GM23338 (cell line): Measurements from ENCODE around the gene ATP5F1B. TPM values are rescaled to one million over a fixed set of nuclear protein-coding genes. Genes with fewer than 3 reads are reported as not detected.
A peak's percentile ranks its signal among the peaks of the same experiment; 100 is the strongest.

ENCODE experiments used
- ATAC-seq: fragments of 200-7000 bp; cut with Tn5 transposase; 3 replicates; pipeline ENCODE4 v1.9.1; 2020
- DNase-seq: peaks from one replicate; pipeline ENCODE4 v3.0.0-alpha.2; 2015; ENCODE audit warnings: low spot score
- H2AFZ ChIP-seq: fragments of 200-600 bp; sonication (generic); 2 replicates; pipeline ENCODE4 v1.8.0; 2016; ENCODE audit warnings: antibody characterized with exemption, mild to moderate bottlenecking, moderate library complexity
- H3F3A ChIP-seq: fragments of 200-600 bp; sonication (generic); replicated peaks from 2 replicates; pipeline ENCODE4 v1.8.0; 2017; ENCODE audit warnings: antibody characterized with exemption, mixed run types, low read depth
- H3K27ac ChIP-seq: fragments of 200-600 bp; sonication (generic); 2 replicates; pipeline ENCODE4 v1.6.1; 2016; ENCODE audit warnings: low read depth
- H3K27me3 ChIP-seq: fragments of 200-600 bp; sonication (generic); 2 replicates; pipeline ENCODE4 v1.8.0; 2016; ENCODE audit warnings: mild to moderate bottlenecking, mixed run types, moderate library complexity; ENCODE audit not compliant: insufficient read depth
- H3K36me3 ChIP-seq: fragments of 200-600 bp; sonication (generic); 2 replicates; pipeline ENCODE4 v1.8.0; 2016; ENCODE audit warnings: mild to moderate bottlenecking; ENCODE audit not compliant: insufficient read depth
- H3K4me1 ChIP-seq: fragments of 200-600 bp; sonication (generic); 2 replicates; pipeline ENCODE4 v1.8.0; 2016; ENCODE audit warnings: mild to moderate bottlenecking, moderate library complexity; ENCODE audit not compliant: insufficient read depth
- H3K4me2 ChIP-seq: fragments of 200-600 bp; sonication (generic); 2 replicates; pipeline ENCODE4 v1.7.1; 2017; ENCODE audit warnings: mixed run types
- H3K4me3 ChIP-seq: fragments of 200-600 bp; sonication (generic); 2 replicates; pipeline ENCODE4 v1.6.1; 2016; ENCODE audit warnings: mixed run types
- H3K79me2 ChIP-seq: fragments of 200-600 bp; sonication (generic); replicated peaks from 2 replicates; pipeline ENCODE4 v1.8.0; 2017; ENCODE audit warnings: mild to moderate bottlenecking; ENCODE audit not compliant: insufficient read depth
- H3K9me2 ChIP-seq: fragments of 200-600 bp; sonication (generic); 2 replicates; pipeline ENCODE4 v1.8.0; 2017; ENCODE audit not compliant: insufficient read depth
- H4K20me1 ChIP-seq: fragments of 200-600 bp; sonication (generic); replicated peaks from 2 replicates; pipeline ENCODE4 v1.8.0; 2017; ENCODE audit warnings: mild to moderate bottlenecking; ENCODE audit not compliant: insufficient read depth
- H3K27ac Mint-ChIP-seq: 2 replicates; pipeline ENCODE4 v1.8.0; 2020; ENCODE audit warnings: inconsistent platforms, mild to moderate bottlenecking, moderate library complexity, mixed read lengths
- H3K27me3 Mint-ChIP-seq: 3 replicates; pipeline ENCODE4 v1.8.0; 2022; ENCODE audit warnings: low read depth, mild to moderate bottlenecking, moderate library complexity, mixed read lengths, inconsistent platforms; ENCODE audit not compliant: insufficient read depth, poor library complexity
- H3K36me3 Mint-ChIP-seq: 3 replicates; pipeline ENCODE4 v1.8.0; 2021; ENCODE audit warnings: low read depth, mild to moderate bottlenecking, inconsistent platforms, moderate library complexity, mixed read lengths
- H3K4me1 Mint-ChIP-seq: 3 replicates; pipeline ENCODE4 v1.8.0; 2020; ENCODE audit warnings: mild to moderate bottlenecking, inconsistent platforms, mixed read lengths
- H3K4me3 Mint-ChIP-seq: 3 replicates; pipeline ENCODE4 v1.8.0; 2021; ENCODE audit warnings: moderate library complexity, mild to moderate bottlenecking, inconsistent platforms, mixed read lengths
- H3K9me3 Mint-ChIP-seq: 3 replicates; pipeline ENCODE4 v1.8.0; 2020; ENCODE audit warnings: moderate library complexity, mild to moderate bottlenecking, inconsistent platforms, mixed read lengths
- CREB1 ChIP-seq: fragments of 250-450 bp; sonication (Bioruptor Pico); IDR thresholded peaks from 2 replicates; pipeline ENCODE4 v1.5.0; 2020; ENCODE audit warnings: low read depth, mild to moderate bottlenecking, moderate library complexity
- CTCF ChIP-seq, 2 experiments: fragments of 200-600 bp in 1 of 2; sonication (generic) in 1 of 2; conservative IDR thresholded peaks; 2 replicates each; pipeline versions ENCODE4 v1.5.1 to v1.6.1; 2016 to 2017; ENCODE audit warnings: antibody characterized with exemption in 2 of 2, low read depth in 2 of 2, mild to moderate bottlenecking in 2 of 2, moderate library complexity in 1 of 2
- EZH2 ChIP-seq: fragments of 200-600 bp; sonication (generic); IDR thresholded peaks from one replicate; pipeline ENCODE4 v1.8.0; 2017; ENCODE audit warnings: antibody characterized with exemption, mild to moderate bottlenecking, low read depth; ENCODE audit not compliant: unreplicated experiment
- EZH2phosphoT487 ChIP-seq: fragments of 200-600 bp; sonication (generic); IDR thresholded peaks from one replicate; pipeline ENCODE4 v1.8.1; 2018; ENCODE audit warnings: antibody characterized with exemption; ENCODE audit not compliant: unreplicated experiment
- JUNB ChIP-seq: IDR thresholded peaks from one replicate; pipeline ENCODE4 v1.6.1; 2016; ENCODE audit warnings: antibody characterized with exemption; ENCODE audit not compliant: unreplicated experiment
- NANOG ChIP-seq: IDR thresholded peaks from 2 replicates; pipeline ENCODE4 v1.6.1; 2016; ENCODE audit warnings: antibody characterized with exemption, borderline replicate concordance
- POLR2AphosphoS5 ChIP-seq: IDR thresholded peaks from 2 replicates; pipeline ENCODE4 v1.6.1; 2016; ENCODE audit warnings: antibody characterized with exemption, low read depth
- STAT1 ChIP-seq: IDR thresholded peaks from one replicate; pipeline ENCODE4 v1.6.1; 2016; ENCODE audit warnings: antibody characterized with exemption; ENCODE audit not compliant: unreplicated experiment
- ZNF331 ChIP-seq: fragments of 250-450 bp; sonication (Bioruptor Pico); IDR thresholded peaks from 2 replicates; pipeline ENCODE4 v1.5.0; 2020; ENCODE audit warnings: low read depth, mild to moderate bottlenecking, moderate library complexity
- ZNF462 ChIP-seq: fragments of 250-450 bp; sonication (Bioruptor Pico); IDR thresholded peaks from 2 replicates; pipeline ENCODE4 v1.5.0; 2020; ENCODE audit warnings: mild to moderate bottlenecking, moderate library complexity
- polyA plus RNA-seq: library from polyadenylated mRNA; unstranded; fragments of >200 nt; fragmentation: Nextera tagmentation; extraction: Ambion mirVana; gene quantifications from 2 replicates; pipeline ENCODE4 v1.2.1, GENCODE V29; 2016
- total RNA-seq: library from RNA; depleted of rRNA; stranded (reverse); fragments of >200 nt; shearing (Covaris generic); gene quantifications from 2 replicates; pipeline ENCODE4 v1.2.3, GENCODE V29; 2014

ATP5F1B gene
- total and polyA plus RNA-seq, 2 experiments from 2014 or later: 763 to 956 TPM

- Histone ChIP-seq H3K36me3 (peaks cover 5% of the 10 kb centered on the region), H2AFZ (peak overlapping the region; percentile 78; the same call in 1 of the 2 replicates), H3K27ac (peak overlapping the region; percentile 87), H3F3A (peaks cover 10% of the 10 kb centered on the region; the same call in 1 of the 2 replicates), H3K4me3 (peak overlapping the region; percentile 97), H3K27me3 (no peaks in the 10 kb centered on the region), H3K79me2 (peaks cover 61% of the 10 kb centered on the region), H3K4me1 (peaks cover 48% of the 10 kb centered on the region), H4K20me1 (peaks cover 31% of the 10 kb centered on the region), H3K9me2 (no peaks in the 10 kb centered on the region), H3K4me2 (peak overlapping the region; percentile 88)
- ATAC-seq: peak; percentile 3
- no peaks in the 10 kb centered on the region; the same call in 2 of the 3 replicates for H3K9me3 Mint-ChIP-seq
- TF ChIP-seq NANOG: no peak
- TF ChIP-seq STAT1: no peak
- no peak for TF ChIP-seq CTCF (conservative IDR thresholded peaks at IDR 0.05; ENCODE audit: low read depth in 2 of 2)
- TF ChIP-seq CREB1 (CRISPR knock-in tag): no peak
- TF ChIP-seq ZNF331 (CRISPR knock-in tag): no peak
- peak overlapping the region; percentile 97 for H3K4me3 Mint-ChIP-seq
- peak overlapping the region; percentile 74 for H3K27ac Mint-ChIP-seq
- DNase-seq: peak; percentile 34
- H3K4me1 Mint-ChIP-seq: peaks cover 50% of the 10 kb centered on the region
- peaks cover 2% of the 10 kb centered on the region; the same call in 2 of the 3 replicates for H3K36me3 Mint-ChIP-seq
- H3K27me3 Mint-ChIP-seq: peaks cover 22% of the 10 kb centered on the region
These were observed 16.2 kb downstream of the ATP5F1B start for GRCh38 chr12:56629459-56630179.

GRCh38 chr12:56628671-56629458 is 16.9 kb downstream of the ATP5F1B start:
- H3K4me3 Mint-ChIP-seq: peak overlapping the region; percentile 97
- Histone ChIP-seq H4K20me1 (peaks cover 38% of the 10 kb centered on the region), H3K36me3 (peaks cover 5% of the 10 kb centered on the region), H3K4me3 (peak overlapping the region; percentile 97), H3K4me1 (peaks cover 48% of the 10 kb centered on the region), H3K27me3 (no peaks in the 10 kb centered on the region), H3K9me2 (no peaks in the 10 kb centered on the region), H2AFZ (no peak overlapping the region), H3F3A (peaks cover 10% of the 10 kb centered on the region; the same call in 1 of the 2 replicates), H3K27ac (peak overlapping the region; percentile 87; the same call in 1 of the 2 replicates), H3K79me2 (peaks cover 69% of the 10 kb centered on the region), H3K4me2 (peak overlapping the region; percentile 88)
- H3K4me1 Mint-ChIP-seq: peaks cover 50% of the 10 kb centered on the region
- no peaks in the 10 kb centered on the region for H3K9me3 Mint-ChIP-seq
- DNase-seq: peak; percentile 66
- H3K36me3 Mint-ChIP-seq: peaks cover 2% of the 10 kb centered on the region; the same call in 2 of the 3 replicates
- H3K27ac Mint-ChIP-seq: peak overlapping the region; percentile 74
- ATAC-seq: no peak; the same call in 2 of the 3 replicates
- H3K27me3 Mint-ChIP-seq: peaks cover 17% of the 10 kb centered on the region
- no peak for TF ChIP-seq JUNB
- no peak for TF ChIP-seq NANOG
- TF ChIP-seq EZH2phosphoT487: no peak
- no peak for TF ChIP-seq POLR2AphosphoS5
- no peak for TF ChIP-seq STAT1
- no peak for TF ChIP-seq ZNF462 (CRISPR knock-in tag)
- no peak for TF ChIP-seq CREB1 (CRISPR knock-in tag)
- TF ChIP-seq EZH2: no peak
